Keratinocyte (primary cell): ENCODE measurements around the gene PCMTD2. TPM values are rescaled to one million over a fixed set of nuclear protein-coding genes. Genes with fewer than 3 reads are reported as not detected.

Experiments used
- DNase-seq: peaks from one replicate; pipeline ENCODE4 v3.0.0-alpha.2; 2011; ENCODE audit warnings: low read depth, missing footprints, low spot score
- FAIRE-seq: peaks from 2 replicates; lab custom pipeline; 2011; peaks lifted over from hg19 to GRCh38; lab: Jason Lieb, UNC
- H2AFZ ChIP-seq: 2 replicates; pipeline ENCODE4 v1.6.0; 2012; ENCODE audit warnings: low read length, control low read depth, inconsistent platforms; ENCODE audit not compliant: control insufficient read depth
- H3K27ac ChIP-seq: 2 replicates; pipeline ENCODE4 v1.5.1; 2011; ENCODE audit warnings: low read length; ENCODE audit not compliant: control insufficient read depth, insufficient read depth
- H3K27me3 ChIP-seq: 3 replicates; pipeline ENCODE4 v1.6.0; 2011; ENCODE audit warnings: low read length; ENCODE audit not compliant: control insufficient read depth, insufficient read depth; ENCODE audit errors: extremely low read depth
- H3K36me3 ChIP-seq, 2 experiments: 2 replicates in 1 of 2; 3 replicates in 1 of 2; pipeline ENCODE4 v1.5.1; 2011; ENCODE audit warnings: low read length in 2 of 2, mild to moderate bottlenecking in 1 of 2; ENCODE audit not compliant: control insufficient read depth in 2 of 2, insufficient read depth in 2 of 2; ENCODE audit errors: extremely low read depth in 1 of 2
- H3K4me1 ChIP-seq: 3 replicates; pipeline ENCODE4 v1.5.1; 2011; ENCODE audit warnings: low read length; ENCODE audit not compliant: control insufficient read depth, insufficient read depth; ENCODE audit errors: extremely low read depth
- H3K4me2 ChIP-seq: 3 replicates; pipeline ENCODE4 v1.6.0; 2011; ENCODE audit warnings: low read depth, low read length; ENCODE audit not compliant: control insufficient read depth, insufficient read depth; ENCODE audit errors: extremely low read depth
- H3K4me3 ChIP-seq, 3 experiments: fragments of 200-600 bp in 1 of 3; sonication (generic) in 1 of 3; 2 replicates in 2 of 3; 3 replicates in 1 of 3; pipeline ENCODE4 v1.5.1; 2011 to 2016; ENCODE audit warnings: low read length in 3 of 3, mild to moderate bottlenecking in 3 of 3, control low read depth in 2 of 3, inconsistent platforms in 1 of 3, low read depth in 1 of 3, mixed read lengths in 1 of 3, mixed run types in 1 of 3, moderate library complexity in 1 of 3; ENCODE audit not compliant: control insufficient read depth in 2 of 3, insufficient read depth in 2 of 3; ENCODE audit errors: extremely low read depth in 1 of 3
- H3K79me2 ChIP-seq: 2 replicates; pipeline ENCODE4 v1.6.0; 2012; ENCODE audit warnings: low read length; ENCODE audit not compliant: control insufficient read depth, insufficient read depth
- H3K9ac ChIP-seq: 3 replicates; pipeline ENCODE4 v1.6.0; 2011; ENCODE audit warnings: low read length; ENCODE audit not compliant: control insufficient read depth, insufficient read depth; ENCODE audit errors: extremely low read depth
- H3K9me1 ChIP-seq: 3 replicates; pipeline ENCODE4 v1.6.0; 2011; ENCODE audit warnings: low read length; ENCODE audit not compliant: control insufficient read depth, insufficient read depth; ENCODE audit errors: extremely low read depth
- H3K9me3 ChIP-seq: 2 replicates; pipeline ENCODE4 v1.5.1; 2012; ENCODE audit warnings: low read depth, low read length; ENCODE audit not compliant: control insufficient read depth
- H4K20me1 ChIP-seq: 3 replicates; pipeline ENCODE4 v1.6.0; 2011; ENCODE audit warnings: low read length; ENCODE audit not compliant: control insufficient read depth, insufficient read depth; ENCODE audit errors: extremely low read depth
- EZH2 ChIP-seq: IDR thresholded peaks from one replicate; pipeline ENCODE4 v1.6.1; 2012; ENCODE audit warnings: inconsistent platforms, mild to moderate bottlenecking, low read length, moderate library complexity
- dilution Hi-C: fragments of 300-500 bp; cut with MboI; formaldehyde crosslinking; loops from one replicate; pipeline ENCODE4 v1.7.0; 2020; ENCODE audit warnings: low sequenced_read_pairs; ENCODE audit not compliant: extremely low pct_ligation_motif_present
- polyA plus RNA-seq, 5 experiments: library from polyadenylated mRNA; depleted of rRNA in 3 of 5; stranded (reverse) in 3 of 5; stranded (forward) in 1 of 5; unstranded in 1 of 5; fragments of >200 nt; gene quantifications; 1 replicate in 1 of 5; 2 replicates in 3 of 5; 3 replicates in 1 of 5; pipeline versions ENCODE4 v1.2.1 to v1.2.3, GENCODE V29; 2011 to 2012; ENCODE audit warnings: missing spikeins in 2 of 5, low read depth in 1 of 5, low replicate concordance in 1 of 5
- TF ChIP-seq, protein P1 (sequence below), 3 experiments: IDR thresholded peaks in 1 of 3; conservative IDR thresholded peaks in 1 of 3; optimal IDR thresholded peaks in 1 of 3; 2 replicates in 2 of 3; 3 replicates in 1 of 3; pipeline versions ENCODE3 to v1.5.1; 2011; ENCODE audit warnings: low read length in 3 of 3, mild to moderate bottlenecking in 3 of 3, moderate library complexity in 2 of 3, control low read depth in 1 of 3, inconsistent platforms in 1 of 3; ENCODE audit not compliant: insufficient read depth in 2 of 3; ENCODE audit errors: extremely low read depth in 1 of 3

Gene PCMTD2
- polyA plus RNA-seq, 1 donor (not counting 4 experiments of a cell fraction or from before 2014, with no cell fraction given): 25.8 TPM

DNA sequence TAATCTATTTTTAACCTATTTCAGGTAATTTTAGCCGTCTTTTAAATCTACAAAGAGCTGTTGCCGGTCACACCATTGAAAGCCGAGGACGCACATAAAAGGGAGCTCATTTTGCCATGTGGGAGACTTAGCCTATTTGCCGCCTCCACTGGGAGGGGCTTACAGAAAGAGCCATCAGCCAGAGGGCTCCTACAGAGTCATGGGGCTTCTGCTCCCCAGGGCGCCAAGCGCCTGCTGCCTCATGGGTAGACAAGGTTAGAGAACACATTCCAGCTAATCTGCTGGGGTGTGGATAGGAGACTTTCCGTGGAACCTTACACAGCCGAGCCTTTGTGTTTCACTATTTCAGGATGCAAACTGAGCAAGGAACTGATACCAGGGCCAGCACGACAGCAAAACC lies 12.6 kb downstream of the PCMTD2 start:
- FAIRE-seq: no peak
- Histone ChIP-seq H3K36me3 (no peaks in the 10 kb centered on the region), H3K9me1 (no peaks in the 10 kb centered on the region), H3K4me1 (no peaks in the 10 kb centered on the region), H3K9ac (no peak overlapping the region), H3K9me3 (no peaks in the 10 kb centered on the region), H3K4me3 (no peak overlapping the region), H3K27me3 (no peaks in the 10 kb centered on the region), H2AFZ (no peak overlapping the region), H3K27ac (no peak overlapping the region), H3K79me2 (no peaks in the 10 kb centered on the region), H3K4me2 (no peak overlapping the region), H4K20me1 (no peaks in the 10 kb centered on the region)
- no peak for DNase-seq
- dilution Hi-C loops: no loop called here
- TF ChIP-seq EZH2: no peak
- TF ChIP-seq, protein P1, sequence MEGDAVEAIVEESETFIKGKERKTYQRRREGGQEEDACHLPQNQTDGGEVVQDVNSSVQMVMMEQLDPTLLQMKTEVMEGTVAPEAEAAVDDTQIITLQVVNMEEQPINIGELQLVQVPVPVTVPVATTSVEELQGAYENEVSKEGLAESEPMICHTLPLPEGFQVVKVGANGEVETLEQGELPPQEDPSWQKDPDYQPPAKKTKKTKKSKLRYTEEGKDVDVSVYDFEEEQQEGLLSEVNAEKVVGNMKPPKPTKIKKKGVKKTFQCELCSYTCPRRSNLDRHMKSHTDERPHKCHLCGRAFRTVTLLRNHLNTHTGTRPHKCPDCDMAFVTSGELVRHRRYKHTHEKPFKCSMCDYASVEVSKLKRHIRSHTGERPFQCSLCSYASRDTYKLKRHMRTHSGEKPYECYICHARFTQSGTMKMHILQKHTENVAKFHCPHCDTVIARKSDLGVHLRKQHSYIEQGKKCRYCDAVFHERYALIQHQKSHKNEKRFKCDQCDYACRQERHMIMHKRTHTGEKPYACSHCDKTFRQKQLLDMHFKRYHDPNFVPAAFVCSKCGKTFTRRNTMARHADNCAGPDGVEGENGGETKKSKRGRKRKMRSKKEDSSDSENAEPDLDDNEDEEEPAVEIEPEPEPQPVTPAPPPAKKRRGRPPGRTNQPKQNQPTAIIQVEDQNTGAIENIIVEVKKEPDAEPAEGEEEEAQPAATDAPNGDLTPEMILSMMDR (optimal IDR thresholded peaks at IDR 0.05 in 1 of 3, IDR thresholded peaks at IDR 0.05 in 1 of 3, conservative IDR thresholded peaks at IDR 0.05 in 1 of 3; ENCODE audit: extremely low read depth in 1 of 3, insufficient read depth in 2 of 3, low read length in 3 of 3): no peak

DNA sequence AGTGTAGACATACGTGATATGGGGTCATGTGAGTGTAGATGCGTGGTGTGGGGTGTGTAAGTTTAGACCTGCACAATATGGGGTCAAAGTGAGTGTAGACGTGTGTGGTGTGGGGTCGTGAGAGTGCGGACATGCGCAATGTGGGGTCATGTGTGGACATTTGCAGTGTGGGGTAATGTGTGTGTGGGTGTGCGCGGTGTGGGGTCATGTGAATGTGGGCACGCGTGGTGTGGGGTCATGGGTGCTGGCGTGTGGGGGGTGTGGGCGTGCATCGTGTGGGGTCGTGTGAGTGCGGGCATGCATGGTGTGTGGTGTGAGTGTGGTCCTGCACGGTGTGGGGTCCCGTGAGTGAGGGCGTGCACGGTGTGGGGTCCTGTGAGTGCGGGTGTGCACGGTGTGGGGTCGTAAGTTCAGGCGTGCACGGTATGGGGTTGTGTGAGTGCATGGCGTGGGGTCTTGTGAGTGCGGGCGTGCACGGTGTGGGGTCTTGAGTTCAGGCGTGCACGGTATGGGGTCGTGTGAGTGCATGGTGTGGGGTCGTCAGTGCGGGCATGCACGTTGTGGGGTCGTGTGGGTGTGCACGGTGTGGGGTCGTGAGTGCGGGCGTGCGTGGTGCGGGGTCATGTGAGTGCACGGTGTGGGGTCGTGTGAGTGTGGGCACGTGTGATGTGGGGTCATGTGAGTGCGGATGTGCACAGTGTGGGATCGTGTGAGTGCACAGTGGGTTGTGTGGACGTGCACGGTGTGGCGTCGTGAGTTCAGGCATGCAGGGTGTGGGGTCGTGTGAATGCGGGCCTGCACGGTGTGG lies 14.3 kb downstream of the PCMTD2 start:
- Histone ChIP-seq H3K79me2 (no peaks in the 10 kb centered on the region), H3K4me3 (no peak overlapping the region), H3K9me1 (no peaks in the 10 kb centered on the region), H3K4me1 (no peaks in the 10 kb centered on the region), H3K27ac (no peak overlapping the region), H3K9me3 (no peaks in the 10 kb centered on the region), H3K27me3 (no peaks in the 10 kb centered on the region), H3K9ac (no peak overlapping the region), H3K36me3 (no peaks in the 10 kb centered on the region), H3K4me2 (no peak overlapping the region), H2AFZ (no peak overlapping the region), H4K20me1 (no peaks in the 10 kb centered on the region)
- FAIRE-seq (no peak), DNase-seq (no peak)
- TF ChIP-seq, protein P1 (optimal IDR thresholded peaks at IDR 0.05 in 1 of 3, IDR thresholded peaks at IDR 0.05 in 1 of 3, conservative IDR thresholded peaks at IDR 0.05 in 1 of 3; ENCODE audit: extremely low read depth in 1 of 3, insufficient read depth in 2 of 3, low read length in 3 of 3): no peak
- no peak for TF ChIP-seq EZH2
- dilution Hi-C loops: no loop called here
